Body of pancreas (tissue), 4 donors: ENCODE results near the gene KAZALD1.

ENCODE experiments used
- CTCF ChIP-seq, 7 experiments: fragments of 450-650 bp in 4 of 7; fragments of 200-600 bp in 3 of 7; sonication (generic) in 3 of 7; IDR thresholded peaks; one replicate each; pipeline ENCODE4 v1.5.1; 2016 to 2019; ENCODE audit warnings: antibody characterized with exemption in 7 of 7
- POLR2A ChIP-seq, 3 donors: fragments of 450-650 bp; IDR thresholded peaks; one replicate each; pipeline ENCODE4 v1.6.1; 2016; ENCODE audit warnings: antibody characterized with exemption in 3 of 3, mild to moderate bottlenecking in 2 of 3

- TF ChIP-seq CTCF (IDR thresholded peaks at IDR 0.05) (no peak), POLR2A (IDR thresholded peaks at IDR 0.05) (no peak)
These were observed 26.5 kb upstream of the KAZALD1 start for GRCh38 chr10:101035314-101035713.
